Ectodermal cell (in vitro differentiated cells): Measurements from ENCODE around the gene FAM13A.
"Not testable (repeated sequence)": the region's sequence is repeated elsewhere in the genome, so short reads cannot be mapped to it uniquely, and the experiment has no call there.

Source experiments
- H3K27ac ChIP-seq: 2 replicates; pipeline ENCODE4 v1.7.0; 2013; ENCODE audit warnings: mild to moderate bottlenecking, low read depth, low read length; ENCODE audit not compliant: insufficient read depth, poor library complexity, severe bottlenecking
- H3K27me3 ChIP-seq: 2 replicates; pipeline ENCODE4 v1.7.0; 2013; ENCODE audit warnings: mild to moderate bottlenecking, low read length; ENCODE audit not compliant: insufficient read depth, control insufficient read depth, poor library complexity, severe bottlenecking
- H3K36me3 ChIP-seq: one replicate; pipeline ENCODE4 v1.7.0; 2013; ENCODE audit warnings: low read length; ENCODE audit not compliant: control insufficient read depth, insufficient read depth
- H3K4me1 ChIP-seq: one replicate; pipeline ENCODE4 v1.7.0; 2013; ENCODE audit warnings: low read length; ENCODE audit not compliant: control insufficient read depth, insufficient read depth
- H3K4me3 ChIP-seq: 2 replicates; pipeline ENCODE4 v1.7.0; 2013; ENCODE audit warnings: low read depth, low read length, control low read depth; ENCODE audit not compliant: insufficient read depth
- H3K9me3 ChIP-seq: 2 replicates; pipeline ENCODE4 v1.7.0; 2013; ENCODE audit warnings: mild to moderate bottlenecking, low read length, moderate library complexity; ENCODE audit not compliant: control insufficient read depth
- WGBS, 2 experiments: methylation state at CpG; one replicate each; pipeline ENCODE4 v1.1.7; 2013; ENCODE audit warnings: missing lambda C conversion rate in 2 of 2; 5-methylcytosine and 5-hydroxymethylcytosine counted together

Gene FAM13A

GRCh38 chr4:88892646-88893045 is 164.3 kb downstream of the FAM13A start:
- H3K27me3 ChIP-seq = no peaks in the 10 kb centered on the region
- H3K4me1 ChIP-seq = no peaks in the 10 kb centered on the region
- no peak overlapping the region for H3K27ac ChIP-seq
- no peaks in the 10 kb centered on the region for H3K9me3 ChIP-seq
- 78% methylated on average over 1 of the region's 1 CpG; no CpG with 5 or more reads in 1 of the 2 experiments for WGBS, 2 experiments
- no peak overlapping the region for H3K4me3 ChIP-seq
- H3K36me3 ChIP-seq = no peaks in the 10 kb centered on the region

DNA sequence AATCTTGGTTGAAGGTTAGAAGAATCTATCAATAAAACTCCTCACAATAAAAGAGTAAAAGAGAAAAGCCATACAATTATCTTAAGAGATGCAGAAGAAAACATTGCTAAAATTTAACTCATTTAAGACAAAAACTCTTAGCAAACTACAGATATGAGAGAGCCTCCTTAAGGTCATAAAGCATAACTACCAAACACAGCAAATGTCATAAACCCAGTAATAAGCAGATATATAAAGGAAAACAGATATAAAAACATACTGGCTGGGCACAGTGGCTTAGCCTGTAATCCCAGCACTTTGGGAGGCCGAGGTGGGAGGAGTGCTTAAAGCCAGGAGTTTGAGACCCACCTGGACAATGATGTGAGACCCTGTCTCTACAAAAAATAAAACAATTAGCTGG is 165.3 kb downstream of the FAM13A start:
- Histone ChIP-seq H3K27ac (no peak overlapping the region), H3K4me3 (no peak overlapping the region), H3K4me1 (no peaks in the 10 kb centered on the region), H3K9me3 (no peaks in the 10 kb centered on the region), H3K27me3 (no peaks in the 10 kb centered on the region), H3K36me3 (no peaks in the 10 kb centered on the region)
- 87 to 89% methylated on average over 1 of the region's 1 CpG for WGBS, 2 experiments

- not testable (repeated sequence) for H3K4me1 ChIP-seq, H3K4me3 ChIP-seq, H3K9me3 ChIP-seq, H3K27ac ChIP-seq, H3K36me3 ChIP-seq, H3K27me3 ChIP-seq
- 85 to 88% methylated on average over 3 of the region's 3 CpGs for WGBS, 2 experiments
Measured at GRCh38 chr4:88887409-88887808, 169.6 kb downstream of the FAM13A start.

DNA sequence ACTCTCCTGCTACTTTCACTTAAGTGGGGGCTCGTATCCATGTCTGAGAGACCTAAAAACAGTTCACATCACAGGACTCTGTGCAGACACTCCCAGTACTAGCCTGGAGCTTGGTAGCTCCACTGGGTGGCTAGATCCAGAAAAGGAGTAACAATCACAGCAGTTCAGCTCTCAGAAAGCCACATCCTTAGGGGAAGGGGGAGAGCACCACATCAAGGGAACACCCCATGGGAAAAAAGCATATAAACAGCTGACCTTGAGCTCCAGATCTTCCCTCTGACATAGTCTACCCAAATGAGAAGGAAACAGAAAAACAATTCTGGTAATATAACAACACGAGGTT is 175.8 kb downstream of the FAM13A start:
- Histone ChIP-seq H3K4me3 (no peak overlapping the region), H3K9me3 (no peaks in the 10 kb centered on the region), H3K4me1 (no peaks in the 10 kb centered on the region), H3K36me3 (no peaks in the 10 kb centered on the region), H3K27me3 (no peaks in the 10 kb centered on the region), H3K27ac (no peak overlapping the region)
- WGBS, 2 experiments = 88 to 93% methylated on average over 2 of the region's 2 CpGs

GRCh38 chr4:88880501-88881226 is 176.3 kb downstream of the FAM13A start:
- Histone ChIP-seq H3K9me3 (no peaks in the 10 kb centered on the region), H3K4me1 (no peaks in the 10 kb centered on the region), H3K4me3 (no peak overlapping the region), H3K36me3 (no peaks in the 10 kb centered on the region), H3K27me3 (no peaks in the 10 kb centered on the region), H3K27ac (no peak overlapping the region)
- WGBS, 2 experiments = 82 to 83% methylated on average over 8 of the region's 11 CpGs

DNA sequence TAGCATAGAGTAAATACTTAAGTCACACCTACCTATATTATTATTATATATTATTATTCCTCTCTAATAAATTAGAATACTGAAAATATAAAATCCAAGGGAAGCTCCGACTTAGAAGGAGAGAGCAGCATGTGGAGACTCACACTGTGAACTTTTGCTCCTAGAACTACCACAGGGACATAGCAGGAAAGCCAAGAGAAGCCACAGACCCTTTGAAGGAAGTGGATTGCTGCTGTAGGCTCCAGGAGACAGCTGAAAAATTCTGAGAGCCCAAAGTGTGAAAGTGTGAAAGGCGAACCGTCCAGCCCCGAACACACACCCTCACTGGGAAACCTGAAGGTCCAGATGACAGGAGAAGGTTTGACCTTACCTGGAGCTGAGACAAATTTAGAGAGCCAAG is 177.0 kb downstream of the FAM13A start:
- Histone ChIP-seq H3K27me3 (no peaks in the 10 kb centered on the region), H3K9me3 (no peaks in the 10 kb centered on the region), H3K4me3 (no peak overlapping the region), H3K27ac (no peak overlapping the region), H3K4me1 (no peaks in the 10 kb centered on the region), H3K36me3 (no peaks in the 10 kb centered on the region)
- WGBS, 2 experiments = 94 to 98% methylated on average over 4 of the region's 4 CpGs

- no peaks in the 10 kb centered on the region for H3K27me3 ChIP-seq
- 50% methylated on average over 1 of the region's 1 CpG; no CpG with 5 or more reads in 1 of the 2 experiments for WGBS, 2 experiments
- no peaks in the 10 kb centered on the region for H3K36me3 ChIP-seq
- no peak overlapping the region for H3K4me3 ChIP-seq
- H3K4me1 ChIP-seq = no peaks in the 10 kb centered on the region
- H3K9me3 ChIP-seq = no peaks in the 10 kb centered on the region
- no peak overlapping the region for H3K27ac ChIP-seq
Measured at GRCh38 chr4:88878642-88879041, 178.3 kb downstream of the FAM13A start.

- Histone ChIP-seq H3K4me3 (no peak overlapping the region), H3K36me3 (no peaks in the 10 kb centered on the region), H3K27ac (no peak overlapping the region), H3K9me3 (no peaks in the 10 kb centered on the region), H3K27me3 (no peaks in the 10 kb centered on the region), H3K4me1 (no peaks in the 10 kb centered on the region)
- WGBS, 2 experiments = 91 to 94% methylated on average over 9 of the region's 9 CpGs
Measured at GRCh38 chr4:88870428-88870827, 186.6 kb downstream of the FAM13A start.

GRCh38 chr4:88868510-88868909 is 188.5 kb downstream of the FAM13A start:
- 94 to 95% methylated on average over 3 of the region's 3 CpGs for WGBS, 2 experiments
- H3K27ac ChIP-seq = no peak overlapping the region
- H3K4me3 ChIP-seq = no peak overlapping the region
- no peaks in the 10 kb centered on the region for H3K4me1 ChIP-seq
- H3K27me3 ChIP-seq = no peaks in the 10 kb centered on the region
- no peaks in the 10 kb centered on the region for H3K36me3 ChIP-seq
- no peaks in the 10 kb centered on the region for H3K9me3 ChIP-seq

DNA sequence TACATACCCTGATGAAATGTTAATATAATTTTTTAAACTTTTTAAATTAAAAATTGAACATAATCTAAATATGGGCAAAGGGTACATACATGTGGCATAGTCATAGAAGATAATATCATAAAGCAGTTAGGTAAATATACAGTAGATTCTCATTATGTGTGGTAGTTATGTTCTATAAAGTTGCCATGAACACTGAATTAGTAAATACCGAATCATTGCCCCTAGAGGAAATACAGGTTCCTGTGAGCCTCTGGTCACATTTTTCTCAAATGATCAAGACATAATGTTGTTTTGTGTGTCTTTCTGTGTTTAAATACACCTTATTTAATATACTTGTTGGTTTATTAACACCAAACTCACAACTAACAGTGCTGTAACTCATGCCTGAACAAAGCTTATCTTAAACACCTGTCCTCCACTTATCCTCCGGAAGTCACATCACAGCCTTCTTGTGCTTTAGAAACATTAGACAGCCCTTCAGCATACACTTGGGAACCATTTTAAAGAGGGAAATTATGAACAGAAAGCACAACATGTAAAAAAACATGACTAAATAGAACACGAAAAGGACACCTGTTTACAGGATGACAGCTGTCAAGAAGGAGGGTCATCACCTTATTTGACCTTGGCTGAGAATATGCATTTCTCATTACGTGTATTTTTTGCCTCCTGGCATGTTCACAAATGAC is 190.0 kb downstream of the FAM13A start:
- 71 to 93% methylated on average over 3 to 4 of the region's 4 CpGs for WGBS, 2 experiments
- no peaks in the 10 kb centered on the region for H3K4me1 ChIP-seq
- H3K36me3 ChIP-seq = no peaks in the 10 kb centered on the region
- H3K27ac ChIP-seq = no peak overlapping the region
- H3K27me3 ChIP-seq = no peaks in the 10 kb centered on the region
- H3K4me3 ChIP-seq = no peak overlapping the region
- H3K9me3 ChIP-seq = no peaks in the 10 kb centered on the region
